ENCODE data around the gene RAB4B. TPM values are rescaled to one million over a fixed set of nuclear protein-coding genes. Genes with fewer than 3 reads are reported as not detected.
A peak's percentile ranks its signal among the peaks of the same experiment; 100 is the strongest.

RAB4B gene
- total and polyA plus RNA-seq, 10 donors: 36.8 to 95.3 (median 58.8) TPM

DNA sequence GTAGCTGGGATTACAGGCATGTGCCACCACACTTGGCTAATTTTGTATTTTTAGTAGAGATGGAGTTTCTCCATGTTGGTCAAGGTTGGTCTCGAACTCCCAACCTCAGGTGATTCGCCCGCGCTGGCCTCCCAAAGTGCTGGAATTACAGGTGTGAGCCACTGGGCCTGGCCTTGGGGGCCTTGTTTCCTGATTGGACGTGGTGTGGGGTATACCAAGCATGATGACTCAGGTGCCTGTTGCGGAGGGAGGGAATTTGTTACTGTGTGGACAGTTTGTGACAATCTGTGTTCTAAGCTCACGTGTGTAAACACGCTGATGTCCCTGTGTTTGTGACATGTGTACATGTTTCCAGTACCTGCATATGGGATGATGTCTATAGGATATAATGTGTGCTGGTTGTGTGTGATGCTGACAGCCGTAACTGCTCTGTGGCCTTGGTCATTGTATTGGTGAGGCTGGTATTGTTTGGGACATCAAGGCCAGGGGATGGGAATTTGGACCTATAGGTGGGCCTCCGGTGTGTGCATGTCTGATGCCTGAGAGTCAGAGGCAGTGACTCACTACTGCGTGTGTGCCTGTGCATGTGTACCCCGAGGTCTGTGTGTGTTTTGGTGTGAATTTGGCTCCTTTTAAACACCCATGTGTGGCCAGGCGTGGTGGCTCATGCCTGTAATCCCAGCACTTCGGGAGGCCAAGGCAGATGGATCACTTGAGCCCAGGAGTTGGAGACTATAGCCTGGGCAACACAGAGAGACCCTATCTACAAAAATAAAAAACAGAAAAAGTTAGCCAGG is 19.3 kb downstream of the RAB4B start:
- TF ChIP-seq POLR2A (IDR thresholded peaks at IDR 0.05) (no peak), POLR2AphosphoS5 (IDR thresholded peaks at IDR 0.05) (no peak)
- TF ChIP-seq, protein P1, sequence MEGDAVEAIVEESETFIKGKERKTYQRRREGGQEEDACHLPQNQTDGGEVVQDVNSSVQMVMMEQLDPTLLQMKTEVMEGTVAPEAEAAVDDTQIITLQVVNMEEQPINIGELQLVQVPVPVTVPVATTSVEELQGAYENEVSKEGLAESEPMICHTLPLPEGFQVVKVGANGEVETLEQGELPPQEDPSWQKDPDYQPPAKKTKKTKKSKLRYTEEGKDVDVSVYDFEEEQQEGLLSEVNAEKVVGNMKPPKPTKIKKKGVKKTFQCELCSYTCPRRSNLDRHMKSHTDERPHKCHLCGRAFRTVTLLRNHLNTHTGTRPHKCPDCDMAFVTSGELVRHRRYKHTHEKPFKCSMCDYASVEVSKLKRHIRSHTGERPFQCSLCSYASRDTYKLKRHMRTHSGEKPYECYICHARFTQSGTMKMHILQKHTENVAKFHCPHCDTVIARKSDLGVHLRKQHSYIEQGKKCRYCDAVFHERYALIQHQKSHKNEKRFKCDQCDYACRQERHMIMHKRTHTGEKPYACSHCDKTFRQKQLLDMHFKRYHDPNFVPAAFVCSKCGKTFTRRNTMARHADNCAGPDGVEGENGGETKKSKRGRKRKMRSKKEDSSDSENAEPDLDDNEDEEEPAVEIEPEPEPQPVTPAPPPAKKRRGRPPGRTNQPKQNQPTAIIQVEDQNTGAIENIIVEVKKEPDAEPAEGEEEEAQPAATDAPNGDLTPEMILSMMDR (IDR thresholded peaks at IDR 0.05 in 8 of 11, conservative IDR thresholded peaks at IDR 0.05 in 3 of 11): no peak
- intact Hi-C loops (cut with DNase I; ENCODE audit: low total_unique reads): no loop called here
- Histone ChIP-seq H3K27ac (peak overlapping the region; percentile 86 to 99 (median 93)), H3K4me3 (peak overlapping the region in 3 of 8 donors; percentile 34 to 96 (median 94)), H3K4me1 (peaks cover 23 to 58% (median 38%) of the 10 kb centered on the region in 6 donors), H3K9me3 (no peaks in the 10 kb centered on the region), H3K27me3 (replicated peaks in 1 of 7) (no peaks in the 10 kb centered on the region), H3K36me3 (peaks cover 0 to 62% (median 18%) of the 10 kb centered on the region in 6 donors)
- WGBS, 5 donors: 89 to 94% (median 92%) methylated on average over 14 of the region's 14 CpGs
- DNase-seq: no peak

DNA sequence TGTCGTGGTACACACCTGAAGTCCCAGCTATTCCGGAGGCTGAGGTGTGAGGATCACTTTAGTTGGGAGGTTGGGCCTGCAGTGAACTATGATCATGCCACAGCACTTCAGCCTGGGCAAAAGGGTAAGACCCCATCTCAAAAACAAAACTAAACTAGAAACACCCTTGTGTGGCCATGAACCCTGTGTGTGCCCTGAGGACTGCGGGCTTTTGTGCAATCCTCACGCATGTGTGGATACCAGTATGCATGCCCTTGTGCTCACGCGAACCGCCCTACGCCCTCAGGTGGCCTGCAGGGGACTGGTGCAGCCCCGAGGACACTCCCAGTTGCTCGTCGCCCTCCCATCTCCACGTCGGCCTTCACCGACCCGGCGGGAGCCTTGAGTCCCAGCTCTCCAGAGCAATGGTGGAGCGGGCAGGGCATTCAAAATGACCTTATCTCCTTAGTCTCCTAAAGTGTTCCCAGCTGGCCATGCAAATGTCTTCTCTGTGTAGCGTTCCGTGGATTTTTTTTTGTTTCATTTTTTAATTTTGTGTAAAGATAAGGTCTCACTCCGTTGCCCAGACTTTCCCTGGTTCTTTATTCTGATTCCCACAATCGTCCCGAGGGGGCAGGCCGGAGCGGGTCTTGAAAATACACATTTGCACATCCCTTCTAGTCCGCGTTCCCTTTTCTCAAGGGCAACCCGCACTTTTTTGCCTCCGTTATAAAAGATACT is 20.1 kb downstream of the RAB4B start:
- H3K27ac ChIP-seq: peak overlapping the region; percentile 86 to 99 (median 93)
- no peaks in the 10 kb centered on the region for H3K9me3 ChIP-seq
- peak; percentile 95 for DNase-seq
- peaks cover 0 to 62% (median 16%) of the 10 kb centered on the region in 6 donors for H3K36me3 ChIP-seq
- TF ChIP-seq, protein P1 (IDR thresholded peaks at IDR 0.05 in 8 of 11, conservative IDR thresholded peaks at IDR 0.05 in 3 of 11): peak; percentile 22 to 74 (median 49)
- TF ChIP-seq POLR2AphosphoS5 (IDR thresholded peaks at IDR 0.05) (peak in 2 of 3 donors; percentile 73 to 80), POLR2A (IDR thresholded peaks at IDR 0.05) (peak in 1 of 3 donors; percentile 46)
- peaks cover 30 to 58% (median 43%) of the 10 kb centered on the region in 6 donors for H3K4me1 ChIP-seq
- H3K4me3 ChIP-seq: peak overlapping the region; percentile 24 to 96 (median 45)
- WGBS, 5 donors: 7 to 9% (median 7%) methylated on average over 28 of the region's 28 CpGs
- intact Hi-C loops (cut with DNase I; ENCODE audit: low total_unique reads): no loop called here
- H3K27me3 ChIP-seq (replicated peaks in 1 of 7): no peaks in the 10 kb centered on the region

DNA sequence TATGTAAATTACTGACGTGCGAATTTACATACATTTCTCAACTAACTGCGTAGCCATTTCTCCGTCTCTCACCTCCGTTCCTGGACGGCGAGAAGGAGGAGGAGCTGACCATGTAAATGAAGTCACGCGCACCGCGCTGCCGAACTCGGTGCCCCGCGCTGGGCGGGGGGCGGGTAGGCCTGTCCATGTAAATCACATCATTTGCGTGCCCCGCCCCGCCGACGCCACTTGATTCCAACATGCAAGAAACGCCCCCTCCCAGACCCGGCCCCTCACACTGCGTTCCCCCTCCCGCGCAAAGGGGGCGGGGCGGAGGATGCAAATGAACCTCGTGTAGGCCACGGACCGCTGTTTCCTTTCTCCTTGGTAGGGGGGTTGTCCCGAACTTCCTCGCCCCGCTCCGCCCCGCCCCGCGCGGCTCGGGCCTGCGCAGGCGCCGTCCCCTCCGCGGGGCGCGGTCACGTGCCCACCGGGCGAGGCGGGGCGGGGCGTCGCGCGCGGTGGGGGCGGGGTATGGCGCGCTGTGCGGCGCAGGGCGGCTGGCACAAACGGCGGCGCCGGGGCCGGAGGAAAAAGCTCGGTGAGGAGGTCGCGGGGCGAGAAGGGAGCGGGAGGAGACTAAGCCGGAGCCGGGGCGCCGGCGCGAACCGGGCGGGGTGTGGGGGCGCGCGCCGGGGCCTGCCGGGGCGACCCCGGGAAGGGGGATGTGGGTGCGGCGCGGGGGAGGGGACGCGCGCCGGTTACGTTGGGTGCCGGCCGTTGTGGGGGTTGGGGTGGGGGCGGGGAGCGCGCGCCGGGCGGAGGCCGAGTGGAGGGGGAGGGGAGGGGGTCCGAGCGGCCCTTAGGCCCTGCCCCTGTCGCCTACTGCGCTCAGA is 20.9 kb downstream of the RAB4B start, which contains the start of gene EGLN2:
TSS of gene EGLN2 (plus strand) at position 509 of the 875 bp plus-strand sequence. CDS start 1,382 bp downstream, outside the sequence.
- H3K27me3 ChIP-seq (replicated peaks in 1 of 7): no peaks in the 10 kb centered on the region
- 0 to 1% (median 1%) methylated on average over 57 to 110 of the region's 110 CpGs for WGBS, 5 donors
- peak within 1 kb of the TSS; percentile 77 to 96 (median 88) for H3K4me3 ChIP-seq
- peak; percentile 100 for DNase-seq
- peaks cover 38 to 65% (median 51%) of the 10 kb centered on the region in 6 donors for H3K4me1 ChIP-seq
- intact Hi-C loops (cut with DNase I; ENCODE audit: low total_unique reads): no loop called here
- peak within 1 kb of the TSS; percentile 88 to 99 (median 94) for H3K27ac ChIP-seq
- H3K36me3 ChIP-seq: peaks cover 0 to 60% (median 16%) of the 10 kb centered on the region in 6 donors
- TF ChIP-seq, protein P1 (IDR thresholded peaks at IDR 0.05 in 8 of 11, conservative IDR thresholded peaks at IDR 0.05 in 3 of 11): peak in 1 of 11 experiments; percentile 13
- TF ChIP-seq POLR2AphosphoS5 (IDR thresholded peaks at IDR 0.05) (peak; percentile 86 to 88 (median 87)), POLR2A (IDR thresholded peaks at IDR 0.05) (peak; percentile 49 to 82 (median 65))
- H3K9me3 ChIP-seq: no peaks in the 10 kb centered on the region
